Osteocyte (in vitro differentiated cells): ENCODE measurements around the gene EZH2. TPM values are rescaled to one million over a fixed set of nuclear protein-coding genes. Genes with fewer than 3 reads are reported as not detected.

Experiments
- DNase-seq: peaks from one replicate; pipeline ENCODE4 v3.0.0; 2021; ENCODE audit warnings: mixed read lengths; ENCODE audit not compliant: unreplicated experiment; ENCODE audit errors: extremely low spot score
- H3K27ac Mint-ChIP-seq: one replicate; pipeline ENCODE4 v1.8.0; 2021; ENCODE audit warnings: mild to moderate bottlenecking, mixed read lengths; ENCODE audit not compliant: unreplicated experiment
- H3K27me3 Mint-ChIP-seq: one replicate; pipeline ENCODE4 v1.8.0; 2021; ENCODE audit warnings: mixed read lengths; ENCODE audit not compliant: unreplicated experiment
- H3K36me3 Mint-ChIP-seq: one replicate; pipeline ENCODE4 v1.8.0; 2021; ENCODE audit warnings: mixed read lengths; ENCODE audit not compliant: unreplicated experiment
- H3K4me1 Mint-ChIP-seq: one replicate; pipeline ENCODE4 v1.8.0; 2021; ENCODE audit warnings: mixed read lengths; ENCODE audit not compliant: unreplicated experiment
- H3K4me3 Mint-ChIP-seq: one replicate; pipeline ENCODE4 v1.8.0; 2021; ENCODE audit warnings: mild to moderate bottlenecking, moderate library complexity, mixed read lengths; ENCODE audit not compliant: unreplicated experiment
- H3K9me3 Mint-ChIP-seq: one replicate; pipeline ENCODE4 v1.8.0; 2021; ENCODE audit warnings: mixed read lengths; ENCODE audit not compliant: unreplicated experiment
- total RNA-seq: library from RNA; stranded (reverse); gene quantifications from 2 replicates; pipeline ENCODE4 v1.2.1, GENCODE V29; 2021
- TF ChIP-seq, protein P1 (sequence below): fragments of 200-600 bp; sonication (generic); IDR thresholded peaks from 2 replicates; pipeline ENCODE4 v1.5.0; 2021; ENCODE audit warnings: antibody characterized with exemption, mild to moderate bottlenecking, moderate library complexity

The EZH2 gene
- total RNA-seq, 1 donor from 2014 or later = 13.0 TPM

- TF ChIP-seq, protein P1, sequence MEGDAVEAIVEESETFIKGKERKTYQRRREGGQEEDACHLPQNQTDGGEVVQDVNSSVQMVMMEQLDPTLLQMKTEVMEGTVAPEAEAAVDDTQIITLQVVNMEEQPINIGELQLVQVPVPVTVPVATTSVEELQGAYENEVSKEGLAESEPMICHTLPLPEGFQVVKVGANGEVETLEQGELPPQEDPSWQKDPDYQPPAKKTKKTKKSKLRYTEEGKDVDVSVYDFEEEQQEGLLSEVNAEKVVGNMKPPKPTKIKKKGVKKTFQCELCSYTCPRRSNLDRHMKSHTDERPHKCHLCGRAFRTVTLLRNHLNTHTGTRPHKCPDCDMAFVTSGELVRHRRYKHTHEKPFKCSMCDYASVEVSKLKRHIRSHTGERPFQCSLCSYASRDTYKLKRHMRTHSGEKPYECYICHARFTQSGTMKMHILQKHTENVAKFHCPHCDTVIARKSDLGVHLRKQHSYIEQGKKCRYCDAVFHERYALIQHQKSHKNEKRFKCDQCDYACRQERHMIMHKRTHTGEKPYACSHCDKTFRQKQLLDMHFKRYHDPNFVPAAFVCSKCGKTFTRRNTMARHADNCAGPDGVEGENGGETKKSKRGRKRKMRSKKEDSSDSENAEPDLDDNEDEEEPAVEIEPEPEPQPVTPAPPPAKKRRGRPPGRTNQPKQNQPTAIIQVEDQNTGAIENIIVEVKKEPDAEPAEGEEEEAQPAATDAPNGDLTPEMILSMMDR = no peak
- H3K27ac Mint-ChIP-seq = no peak overlapping the region
- peaks cover 26% of the 10 kb centered on the region for H3K36me3 Mint-ChIP-seq
- peaks cover 1% of the 10 kb centered on the region for H3K4me1 Mint-ChIP-seq
- H3K27me3 Mint-ChIP-seq = no peaks in the 10 kb centered on the region
- DNase-seq = no peak
- H3K4me3 Mint-ChIP-seq = no peak overlapping the region
- no peaks in the 10 kb centered on the region for H3K9me3 Mint-ChIP-seq
Observed at GRCh38 chr7:148809856-148810255, 74.2 kb downstream of the EZH2 start.

DNA sequence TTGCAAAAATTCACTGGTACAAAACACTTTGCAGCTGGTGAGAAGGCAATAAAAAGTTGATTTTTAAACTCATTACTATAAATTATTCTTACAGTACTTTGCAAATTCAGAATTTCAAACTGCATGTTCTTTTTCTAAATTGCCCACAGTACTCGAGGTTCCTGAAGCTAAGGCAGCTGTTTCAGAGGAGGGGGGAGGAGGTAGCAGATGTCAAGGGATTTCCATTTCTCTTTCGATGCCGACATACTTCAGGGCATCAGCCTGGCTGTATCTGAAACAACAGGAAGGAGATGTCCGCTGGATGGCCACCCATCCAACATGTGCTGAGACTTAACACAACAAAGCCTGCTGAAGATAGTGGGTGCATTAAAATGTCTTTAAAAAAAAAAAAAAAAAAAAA lies 76.7 kb downstream of the EZH2 start:
- Mint-ChIP-seq H3K27me3 (no peaks in the 10 kb centered on the region), H3K4me1 (no peaks in the 10 kb centered on the region), H3K27ac (peak overlapping the region; percentile 11), H3K36me3 (peaks cover 23% of the 10 kb centered on the region), H3K9me3 (no peaks in the 10 kb centered on the region), H3K4me3 (no peak overlapping the region)
- TF ChIP-seq, protein P1 = no peak
- no peak for DNase-seq

DNA sequence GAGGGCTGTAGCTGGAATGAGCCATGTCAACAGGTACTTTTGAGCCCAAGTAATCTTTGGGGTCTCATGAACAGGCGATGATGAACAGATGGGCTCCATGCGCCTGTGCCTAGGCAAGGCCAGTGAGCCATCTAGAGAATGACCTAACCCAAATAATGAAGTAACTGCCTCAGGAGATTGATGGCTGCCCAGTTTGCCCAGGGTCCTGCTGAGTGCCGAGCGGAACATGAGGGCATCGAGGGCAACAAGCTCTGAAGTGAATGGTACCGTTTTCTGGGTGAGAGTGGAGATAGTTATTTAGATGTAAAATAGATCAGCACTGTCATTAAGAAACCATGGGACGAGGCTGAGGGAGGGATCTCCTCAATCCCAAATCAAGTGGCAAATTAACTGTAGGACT lies 77.9 kb downstream of the EZH2 start:
- Mint-ChIP-seq H3K4me1 (no peaks in the 10 kb centered on the region), H3K27ac (no peak overlapping the region), H3K27me3 (no peaks in the 10 kb centered on the region), H3K36me3 (peaks cover 29% of the 10 kb centered on the region), H3K9me3 (no peaks in the 10 kb centered on the region), H3K4me3 (no peak overlapping the region)
- TF ChIP-seq, protein P1 = no peak
- no peak for DNase-seq

- DNase-seq = no peak
- Mint-ChIP-seq H3K9me3 (no peaks in the 10 kb centered on the region), H3K27ac (no peak overlapping the region), H3K4me3 (no peak overlapping the region), H3K36me3 (peaks cover 36% of the 10 kb centered on the region), H3K27me3 (no peaks in the 10 kb centered on the region), H3K4me1 (no peaks in the 10 kb centered on the region)
- TF ChIP-seq, protein P1 = no peak
Observed at GRCh38 chr7:148804343-148805235, 79.5 kb downstream of the EZH2 start.

- no peak overlapping the region for H3K4me3 Mint-ChIP-seq
- H3K27ac Mint-ChIP-seq = no peak overlapping the region
- H3K36me3 Mint-ChIP-seq = peaks cover 50% of the 10 kb centered on the region
- H3K4me1 Mint-ChIP-seq = no peaks in the 10 kb centered on the region
- H3K9me3 Mint-ChIP-seq = no peaks in the 10 kb centered on the region
- no peaks in the 10 kb centered on the region for H3K27me3 Mint-ChIP-seq
- no peak for DNase-seq
- TF ChIP-seq, protein P1 = no peak
Observed at GRCh38 chr7:148803094-148803493, 81.0 kb downstream of the EZH2 start.
